Chondrocyte (in vitro differentiated cells): ENCODE data around the gene EFEMP1. TPM values are rescaled to one million over a fixed set of nuclear protein-coding genes. Genes with fewer than 3 reads are reported as not detected.
A peak's percentile ranks its signal among the peaks of the same experiment; 100 is the strongest.

Experiments
- DNase-seq: peaks from one replicate; pipeline ENCODE4 v3.0.0; 2021; ENCODE audit warnings: mixed read lengths, low spot score
- H3K27ac Mint-ChIP-seq: one replicate; pipeline ENCODE4 v1.8.0; 2021; ENCODE audit warnings: mild to moderate bottlenecking, moderate library complexity, mixed read lengths; ENCODE audit not compliant: unreplicated experiment
- H3K27me3 Mint-ChIP-seq: 2 replicates; pipeline ENCODE4 v1.8.0; 2021; ENCODE audit warnings: low read depth, mixed read lengths
- H3K36me3 Mint-ChIP-seq: 2 replicates; pipeline ENCODE4 v1.8.0; 2021; ENCODE audit warnings: low read depth, mixed read lengths
- H3K4me1 Mint-ChIP-seq: 2 replicates; pipeline ENCODE4 v1.8.0; 2021; ENCODE audit warnings: low read depth, mild to moderate bottlenecking, mixed read lengths
- H3K4me3 Mint-ChIP-seq: one replicate; pipeline ENCODE4 v1.8.0; 2021; ENCODE audit warnings: mild to moderate bottlenecking, moderate library complexity, mixed read lengths; ENCODE audit not compliant: unreplicated experiment
- H3K9me3 Mint-ChIP-seq: 2 replicates; pipeline ENCODE4 v1.8.0; 2021; ENCODE audit warnings: low read depth, mixed read lengths
- CTCF ChIP-seq: fragments of 200-600 bp; sonication (generic); IDR thresholded peaks from 2 replicates; pipeline ENCODE4 v1.5.0; 2021; ENCODE audit warnings: antibody characterized with exemption, mild to moderate bottlenecking, moderate library complexity
- total RNA-seq: library from RNA; stranded (reverse); gene quantifications from 3 replicates; pipeline ENCODE4 v1.2.1, GENCODE V29; 2021

Gene EFEMP1
- total RNA-seq, 1 donor from 2014 or later = 38.6 TPM

DNA sequence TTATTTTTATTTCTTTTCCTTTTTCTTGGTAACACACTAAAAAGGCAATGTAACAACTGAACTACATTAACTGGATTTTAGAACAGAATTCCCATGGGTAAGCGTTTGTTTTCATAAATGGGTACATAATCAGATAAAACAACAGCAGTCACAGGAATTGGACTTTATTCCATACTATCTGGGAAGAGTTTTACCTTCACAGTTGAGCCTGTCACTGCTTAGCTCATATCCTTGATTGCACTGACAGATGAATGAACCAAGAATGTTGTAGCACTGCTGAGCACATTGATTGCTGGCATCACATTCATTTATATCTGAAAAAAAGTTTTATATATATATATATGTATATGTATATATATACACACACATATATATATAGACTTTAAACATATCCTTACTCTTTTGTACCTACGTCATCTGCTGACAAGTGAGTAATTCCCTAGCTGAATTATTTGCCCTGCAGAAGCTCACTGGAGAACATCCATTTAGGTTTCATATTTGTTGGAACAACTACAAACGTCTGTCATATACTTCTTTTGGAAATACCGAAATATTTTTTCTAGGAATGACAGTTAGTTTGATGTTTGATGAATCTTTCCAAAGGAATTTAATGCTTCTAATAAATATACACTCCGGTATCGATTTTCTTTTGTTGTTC, 47.0 kb downstream of the EFEMP1 start:
- no peak for TF ChIP-seq CTCF
- DNase-seq = no peak
- Mint-ChIP-seq H3K36me3 (peaks cover 4% of the 10 kb centered on the region), H3K9me3 (no peaks in the 10 kb centered on the region), H3K27ac (no peak overlapping the region), H3K27me3 (peaks cover 3% of the 10 kb centered on the region), H3K4me1 (peaks cover 31% of the 10 kb centered on the region), H3K4me3 (no peak overlapping the region)

DNA sequence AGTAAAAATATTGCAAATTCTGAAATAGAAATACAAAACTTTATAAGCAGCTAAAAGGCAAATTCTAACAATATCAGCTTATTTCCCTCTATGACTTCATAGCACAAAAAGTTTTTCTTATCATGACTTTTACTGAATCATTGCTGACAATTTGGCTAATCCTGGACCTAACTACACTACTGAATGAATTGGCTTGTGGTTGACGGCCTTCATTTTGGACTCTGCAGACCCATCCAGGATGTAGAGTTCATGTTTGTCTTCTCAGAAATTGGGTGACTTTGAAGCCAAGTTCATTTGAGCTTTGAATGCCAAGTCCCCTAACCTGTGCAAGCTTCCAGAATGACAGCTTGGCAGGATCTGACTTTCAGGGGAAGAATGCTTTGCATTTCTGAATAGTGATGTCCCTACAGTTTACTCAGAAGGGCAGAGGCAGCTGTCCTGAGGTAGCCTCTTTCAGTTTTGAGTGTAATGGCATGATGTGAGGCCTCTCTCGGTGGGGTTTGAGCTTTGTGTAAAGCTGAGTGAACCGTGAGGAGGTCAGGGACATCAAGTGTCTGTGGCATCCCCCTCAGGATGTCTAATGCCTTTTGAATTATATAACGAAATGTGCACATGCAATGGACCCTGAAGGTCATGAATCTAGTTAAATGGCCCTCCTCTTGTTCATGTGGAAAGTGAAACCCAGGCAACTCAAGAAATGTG, 48.0 kb downstream of the EFEMP1 start:
- DNase-seq = no peak
- H3K27ac Mint-ChIP-seq = no peak overlapping the region

GRCh38 chr2:55874338-55874737, 49.2 kb downstream of the EFEMP1 start:
- Mint-ChIP-seq H3K36me3 (peaks cover 2% of the 10 kb centered on the region), H3K4me3 (no peak overlapping the region), H3K27me3 (peaks cover 3% of the 10 kb centered on the region), H3K9me3 (no peaks in the 10 kb centered on the region), H3K4me1 (peaks cover 30% of the 10 kb centered on the region), H3K27ac (no peak overlapping the region)
- no peak for DNase-seq
- TF ChIP-seq CTCF = no peak

More for the DNA sequence above, 48.0 kb downstream of the EFEMP1 start:
- Mint-ChIP-seq H3K9me3 (no peaks in the 10 kb centered on the region), H3K4me3 (no peak overlapping the region), H3K27me3 (peaks cover 3% of the 10 kb centered on the region), H3K4me1 (peaks cover 31% of the 10 kb centered on the region), H3K36me3 (peaks cover 5% of the 10 kb centered on the region)
- TF ChIP-seq CTCF = no peak

DNA sequence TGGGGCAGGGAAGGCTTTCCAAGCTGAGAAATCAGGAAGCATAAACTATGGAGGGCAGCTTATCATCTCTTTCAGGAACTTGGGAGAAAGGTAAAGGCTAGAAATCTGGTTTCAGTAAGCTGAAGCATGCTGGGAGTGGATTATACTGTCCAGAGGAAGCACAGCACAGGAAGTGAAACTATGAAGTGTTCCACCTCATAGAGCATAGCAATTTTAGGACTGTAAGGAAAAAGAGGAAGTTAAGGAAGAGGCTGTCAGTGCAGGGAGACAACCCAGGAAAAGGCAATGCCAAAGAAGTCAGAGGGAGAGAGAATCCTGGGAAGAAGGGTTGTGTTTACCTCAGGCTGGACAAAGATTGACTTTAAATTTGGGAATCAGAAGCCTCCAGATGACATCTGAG, 51.9 kb downstream of the EFEMP1 start:
- Mint-ChIP-seq H3K27ac (no peak overlapping the region), H3K36me3 (peaks cover 4% of the 10 kb centered on the region), H3K4me3 (no peak overlapping the region), H3K9me3 (no peaks in the 10 kb centered on the region), H3K4me1 (peaks cover 24% of the 10 kb centered on the region), H3K27me3 (peaks cover 3% of the 10 kb centered on the region)
- no peak for DNase-seq
- no peak for TF ChIP-seq CTCF

- Mint-ChIP-seq H3K27ac (peak overlapping the region; percentile 66), H3K4me1 (peaks cover 17% of the 10 kb centered on the region), H3K36me3 (peaks cover 4% of the 10 kb centered on the region), H3K9me3 (no peaks in the 10 kb centered on the region), H3K27me3 (peaks cover 3% of the 10 kb centered on the region), H3K4me3 (no peak overlapping the region)
- no peak for TF ChIP-seq CTCF
- no peak for DNase-seq
These were observed 53.8 kb downstream of the EFEMP1 start for GRCh38 chr2:55869637-55870325.
